GM19099 (cell line): ENCODE measurements around the gene TSKS.

Experiments
- POLR2A ChIP-seq: IDR thresholded peaks from 3 replicates; pipeline ENCODE4 v1.6.1; 2011; ENCODE audit warnings: low read depth; ENCODE audit not compliant: insufficient read length; ENCODE audit errors: extremely low read depth

TSKS gene

DNA sequence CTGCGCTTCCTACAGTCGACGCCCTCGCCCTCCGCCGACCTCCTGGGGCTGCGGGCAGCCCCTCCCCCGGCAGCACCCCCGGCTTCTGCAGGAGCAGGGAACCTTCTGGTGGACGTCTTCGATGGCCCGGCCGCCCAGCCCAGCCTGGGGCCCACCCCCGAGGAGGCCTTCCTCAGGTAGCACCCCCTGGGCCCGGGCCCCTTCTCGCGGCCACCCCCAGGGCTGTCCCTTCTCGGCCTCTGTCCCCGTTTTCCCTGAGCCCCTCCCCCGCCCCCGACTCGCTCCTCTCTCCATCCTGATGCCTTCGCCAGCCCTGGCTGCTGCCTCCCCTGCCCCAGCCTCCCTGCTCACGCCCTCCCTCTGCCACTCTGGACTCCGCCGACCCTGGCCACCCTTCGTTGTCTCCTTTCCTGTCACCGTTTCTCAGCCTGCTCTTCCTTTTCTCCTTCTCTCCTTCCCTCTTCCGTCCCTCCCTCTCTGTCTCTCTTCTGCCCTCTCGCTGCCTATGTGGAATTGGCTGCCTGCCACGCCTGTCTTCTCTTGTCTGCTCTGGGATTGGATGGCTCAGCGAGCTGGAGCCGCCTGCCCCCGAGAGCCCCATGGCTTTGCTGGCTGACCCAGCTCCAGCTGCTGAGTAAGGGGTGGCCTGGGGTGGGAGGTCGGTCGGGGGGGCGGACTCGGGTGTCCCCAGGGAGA, 39.0 kb upstream of the TSKS start:
- TF ChIP-seq POLR2A, result no peak

DNA sequence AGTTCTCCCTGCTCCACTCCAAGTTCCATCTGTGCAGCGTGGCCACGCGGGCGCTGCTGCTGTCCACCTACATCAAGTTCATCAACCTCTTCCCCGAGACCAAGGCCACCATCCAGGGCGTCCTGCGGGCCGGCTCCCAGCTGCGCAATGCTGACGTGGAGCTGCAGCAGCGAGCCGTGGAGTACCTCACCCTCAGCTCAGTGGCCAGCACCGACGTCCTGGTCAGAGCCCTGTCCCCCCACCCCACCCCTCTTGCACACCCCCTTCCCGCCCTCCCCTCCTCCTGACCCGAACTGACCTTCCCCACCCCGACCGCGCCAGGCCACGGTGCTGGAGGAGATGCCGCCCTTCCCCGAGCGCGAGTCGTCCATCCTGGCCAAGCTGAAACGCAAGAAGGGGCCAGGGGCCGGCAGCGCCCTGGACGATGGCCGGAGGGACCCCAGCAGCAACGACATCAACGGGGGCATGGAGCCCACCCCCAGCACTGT, 38.3 kb upstream of the TSKS start:
- TF ChIP-seq POLR2A, result no peak

DNA sequence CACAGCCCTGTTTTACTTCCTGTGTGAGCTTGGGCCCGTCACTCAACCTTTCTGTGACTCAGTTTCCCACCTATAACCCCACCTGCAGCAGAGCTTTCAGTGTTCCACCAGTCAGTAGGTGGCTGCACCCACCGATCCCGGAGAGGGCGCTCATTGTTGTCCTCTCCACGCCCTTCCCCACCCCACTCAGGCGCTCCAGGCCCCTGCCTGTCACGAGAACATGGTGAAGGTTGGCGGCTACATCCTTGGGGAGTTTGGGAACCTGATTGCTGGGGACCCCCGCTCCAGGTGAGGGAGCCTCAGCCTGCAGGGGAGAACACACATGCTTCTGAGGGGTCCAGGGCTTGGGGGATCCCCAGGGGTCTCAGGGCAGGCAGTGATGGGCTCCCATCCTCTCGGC, 37.7 kb upstream of the TSKS start:
- TF ChIP-seq POLR2A, result no peak

DNA sequence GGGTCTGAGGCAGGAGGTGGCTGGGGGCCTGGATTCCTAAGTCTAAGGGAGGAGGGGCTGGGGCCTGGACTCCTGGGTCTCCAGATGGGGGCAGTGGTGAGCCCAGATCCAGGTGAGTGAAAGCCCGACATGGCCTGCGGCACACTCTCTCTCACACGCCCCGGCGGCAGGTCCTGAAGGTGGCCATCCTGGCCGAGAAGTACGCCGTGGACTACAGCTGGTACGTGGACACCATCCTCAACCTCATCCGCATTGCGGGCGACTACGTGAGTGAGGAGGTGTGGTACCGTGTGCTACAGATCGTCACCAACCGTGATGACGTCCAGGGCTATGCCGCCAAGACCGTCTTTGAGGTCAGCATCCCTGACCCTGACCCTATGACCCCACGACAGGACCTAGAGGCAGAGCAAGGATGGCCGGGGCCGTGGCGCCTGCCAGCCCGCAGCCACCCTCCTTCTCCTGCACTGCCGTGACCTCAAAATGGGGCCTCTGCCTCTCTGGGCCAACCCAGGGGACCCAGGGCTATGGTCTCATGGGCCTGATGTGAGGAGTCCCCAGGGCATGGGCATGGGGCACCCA, 36.8 kb upstream of the TSKS start:
- TF ChIP-seq POLR2A, result no peak

DNA sequence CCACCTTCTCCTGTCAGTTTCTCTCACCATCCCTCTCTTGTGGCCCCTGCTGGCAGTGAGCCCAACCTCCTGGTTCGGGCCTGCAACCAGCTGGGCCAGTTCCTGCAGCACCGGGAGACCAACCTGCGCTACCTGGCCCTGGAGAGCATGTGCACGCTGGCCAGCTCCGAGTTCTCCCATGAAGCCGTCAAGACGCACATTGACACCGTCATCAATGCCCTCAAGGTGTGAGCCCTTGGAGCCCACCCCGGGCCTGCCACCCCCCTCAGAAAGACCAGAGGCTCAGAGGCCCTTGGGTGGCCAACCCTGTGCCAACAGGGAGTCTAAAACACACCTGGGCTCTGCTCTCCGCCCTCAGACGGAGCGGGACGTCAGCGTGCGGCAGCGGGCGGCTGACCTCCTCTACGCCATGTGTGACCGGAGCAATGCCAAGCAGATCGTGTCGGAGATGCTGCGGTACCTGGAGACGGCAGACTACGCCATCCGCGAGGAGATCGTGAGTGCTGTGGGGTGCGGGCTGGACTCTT, 36.2 kb upstream of the TSKS start:
- TF ChIP-seq POLR2A, result no peak

DNA sequence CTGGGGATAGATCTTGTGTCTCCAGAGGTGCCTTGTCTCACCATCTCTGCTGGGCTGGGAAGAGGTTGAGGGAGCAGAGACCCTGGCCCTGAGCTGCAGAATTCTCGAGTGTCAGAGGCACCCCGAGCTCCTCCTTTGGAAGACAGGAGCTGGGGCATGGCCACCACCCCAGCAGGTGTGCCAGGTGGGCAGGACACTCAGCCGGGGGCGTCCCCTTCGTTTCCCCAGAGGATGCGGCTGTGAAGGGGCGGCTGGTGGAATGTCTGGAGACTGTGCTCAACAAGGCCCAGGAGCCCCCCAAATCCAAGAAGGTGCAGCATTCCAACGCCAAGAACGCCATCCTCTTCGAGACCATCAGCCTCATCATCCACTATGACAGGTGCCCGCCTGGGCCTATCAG, 35.5 kb upstream of the TSKS start:
- no peak for TF ChIP-seq POLR2A

DNA sequence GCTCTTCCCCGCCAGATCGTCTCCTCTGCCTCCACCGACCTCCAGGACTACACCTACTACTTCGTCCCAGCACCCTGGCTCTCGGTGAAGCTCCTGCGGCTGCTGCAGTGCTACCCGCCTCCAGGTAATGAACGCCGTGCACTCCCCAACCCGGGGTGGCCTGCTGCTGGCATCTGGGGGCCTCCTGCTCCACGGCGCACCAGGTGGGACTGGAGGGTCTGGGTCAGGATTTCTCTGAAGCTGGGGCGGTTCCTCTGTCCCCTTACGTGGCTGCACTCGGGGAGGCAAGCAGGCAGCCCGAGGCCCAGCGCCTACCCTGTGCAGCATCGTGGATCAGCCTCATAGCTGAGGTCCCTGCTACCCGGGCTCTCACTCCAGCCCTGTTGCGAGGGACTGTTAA, 32.5 kb upstream of the TSKS start:
- no peak for TF ChIP-seq POLR2A

DNA sequence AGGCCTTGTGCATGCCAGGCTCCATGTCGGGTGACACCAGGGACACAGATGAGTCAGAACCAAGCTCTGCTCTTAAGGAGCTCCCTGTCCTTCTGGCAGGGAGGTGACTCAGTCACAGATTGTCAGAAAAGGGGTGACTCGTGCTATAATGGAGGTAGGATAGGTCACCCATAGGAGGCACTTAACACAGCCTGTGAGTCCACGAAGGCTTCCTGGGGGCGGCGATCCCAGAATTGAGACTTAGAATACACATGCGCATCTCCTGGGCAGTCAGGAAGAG, 30.4 kb upstream of the TSKS start:
- TF ChIP-seq POLR2A, result no peak

DNA sequence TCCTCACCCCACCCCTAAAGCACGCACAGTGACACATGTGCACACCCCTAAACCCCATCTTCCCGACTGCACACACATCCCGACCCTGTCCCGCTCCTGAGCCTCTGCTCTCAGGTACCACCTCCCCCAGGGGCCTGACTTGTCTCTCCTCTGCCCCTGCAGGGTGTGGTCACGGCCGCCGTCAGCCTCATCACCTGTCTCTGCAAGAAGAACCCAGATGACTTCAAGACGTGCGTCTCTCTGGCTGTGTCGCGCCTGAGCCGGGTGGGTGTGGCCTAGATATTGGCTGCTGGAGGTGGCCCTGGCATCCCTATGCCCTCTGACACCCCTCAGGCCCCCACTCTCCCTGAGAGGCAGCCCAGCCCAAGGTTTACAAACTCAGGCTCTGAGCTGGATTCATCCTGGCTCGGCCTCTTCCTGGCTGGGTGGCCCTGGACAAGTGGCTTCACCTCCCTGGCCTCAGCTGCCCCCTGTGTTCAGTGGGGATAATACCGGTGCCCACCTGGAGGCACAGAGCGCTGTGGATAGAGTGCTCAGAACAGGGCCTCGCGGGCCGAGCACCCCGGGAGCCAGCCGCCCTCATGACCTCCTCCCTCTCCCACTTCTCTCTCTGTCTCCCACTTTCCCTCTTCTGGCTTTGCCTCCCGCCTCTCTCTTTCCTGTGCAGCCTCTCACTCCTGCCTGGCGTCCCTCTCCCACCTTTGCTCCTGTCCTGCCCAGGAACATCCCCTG, 29.9 kb upstream of the TSKS start:
- TF ChIP-seq POLR2A, result no peak

DNA sequence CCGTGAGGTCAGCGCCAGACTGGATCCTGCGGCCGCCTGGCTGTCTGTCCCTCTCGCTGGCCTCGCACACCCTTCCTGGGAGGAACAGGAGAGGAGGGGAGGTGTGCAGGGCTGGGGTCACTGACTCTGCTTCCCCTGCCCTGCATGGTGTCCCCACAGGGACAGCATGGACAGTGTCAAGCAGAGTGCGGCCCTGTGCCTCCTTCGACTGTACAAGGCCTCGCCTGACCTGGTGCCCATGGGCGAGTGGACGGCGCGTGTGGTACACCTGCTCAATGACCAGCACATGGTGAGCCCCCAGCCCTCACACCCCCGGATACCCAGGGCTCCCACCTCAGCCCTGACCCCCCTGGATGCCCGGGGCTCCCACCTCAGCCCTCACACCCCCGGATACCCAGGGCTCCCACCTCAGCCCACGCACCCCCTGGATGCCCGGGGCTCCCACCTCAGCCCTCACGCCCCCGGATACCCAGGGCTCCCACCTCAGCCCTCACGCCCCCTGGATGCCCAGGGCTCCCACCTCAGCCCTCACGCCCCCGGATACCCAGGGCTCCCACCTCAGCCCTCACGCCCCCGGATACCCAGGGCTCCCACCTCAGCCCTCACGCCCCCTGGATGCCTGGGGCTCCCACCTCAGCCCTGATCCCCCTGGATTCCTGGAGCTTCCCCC, 28.8 kb upstream of the TSKS start:
- TF ChIP-seq POLR2A, result no peak

DNA sequence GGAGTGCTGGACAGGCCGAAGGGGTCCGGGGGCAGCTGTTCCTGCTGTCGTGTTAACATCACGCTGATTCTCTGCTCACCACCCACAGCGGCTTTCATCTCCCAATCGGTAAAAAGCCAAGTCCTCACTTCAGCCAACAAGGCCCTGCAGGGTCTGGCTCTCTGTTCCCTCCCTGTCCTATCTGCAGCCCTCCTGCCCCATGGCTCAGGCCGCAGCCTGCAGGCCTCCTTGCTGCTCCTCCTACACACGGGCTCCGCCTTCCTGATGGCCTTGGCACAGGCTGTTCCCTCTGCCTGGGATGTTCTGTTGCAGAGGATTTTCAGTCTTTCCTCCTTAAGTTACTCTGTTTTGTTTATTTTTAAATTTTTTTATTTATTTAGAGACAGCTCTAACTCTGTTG, 27.8 kb upstream of the TSKS start:
- TF ChIP-seq POLR2A, result no peak

DNA sequence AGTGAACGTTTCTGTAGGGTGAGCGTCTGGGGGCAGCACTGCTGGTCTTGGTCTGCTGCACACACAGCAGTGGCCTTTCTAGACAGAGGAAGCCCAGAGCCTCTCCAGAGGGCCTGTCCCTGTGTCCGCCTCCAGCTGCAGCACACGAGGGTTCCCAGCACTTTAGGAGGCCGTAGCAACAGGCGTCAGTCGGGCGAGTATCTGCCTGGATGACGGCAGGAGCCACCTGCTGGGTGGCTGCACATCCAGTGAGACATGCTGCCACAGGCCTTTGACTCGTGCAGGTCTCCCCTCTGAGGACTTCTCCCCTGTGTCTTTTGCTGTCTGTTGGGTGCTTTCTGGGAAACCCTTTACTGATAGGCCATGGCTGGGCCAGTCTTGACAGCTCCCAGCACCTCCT, 25.8 kb upstream of the TSKS start:
- no peak for TF ChIP-seq POLR2A

DNA sequence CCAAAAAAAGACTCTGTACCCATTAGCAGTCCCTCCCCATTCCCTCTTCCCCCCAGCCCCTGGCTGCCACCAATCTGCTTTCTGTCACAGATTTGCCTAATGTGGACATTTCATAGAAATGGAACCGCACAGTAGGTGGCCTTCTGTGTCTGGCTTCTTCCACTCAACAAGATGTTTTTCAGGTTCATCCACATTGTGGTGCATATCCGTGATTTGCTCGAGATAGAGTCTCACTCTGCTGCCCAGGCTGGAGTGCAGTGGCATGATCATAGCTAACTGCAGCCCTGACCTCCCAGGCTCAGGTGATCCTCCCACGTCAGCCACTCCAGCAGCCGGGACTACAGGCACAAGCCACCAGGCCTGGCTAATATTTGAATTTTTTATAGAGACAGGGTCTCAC, 24.6 kb upstream of the TSKS start:
- no peak for TF ChIP-seq POLR2A

DNA sequence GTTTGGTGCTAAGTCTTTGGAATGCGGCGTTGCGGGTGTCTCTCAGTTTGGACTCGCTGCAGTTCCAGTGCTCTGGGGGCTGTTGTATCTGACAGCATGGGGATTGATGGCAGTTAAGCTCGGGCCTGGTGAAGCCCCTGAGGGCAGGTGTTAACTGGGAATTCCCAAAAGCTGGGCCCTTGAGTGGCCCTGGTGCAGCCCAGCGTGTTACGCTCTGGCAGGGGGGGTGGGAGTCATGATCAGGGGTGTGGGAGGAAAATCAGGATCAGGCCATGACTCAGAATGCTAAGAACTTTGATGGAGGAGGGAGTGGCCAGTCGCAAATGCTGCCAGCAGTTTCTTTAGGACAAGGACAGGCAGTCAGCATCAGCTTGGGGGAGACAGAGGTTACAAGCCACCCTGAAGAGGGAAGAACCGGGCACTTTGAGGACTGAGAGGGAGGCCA, 23.3 kb upstream of the TSKS start:
- no peak for TF ChIP-seq POLR2A

DNA sequence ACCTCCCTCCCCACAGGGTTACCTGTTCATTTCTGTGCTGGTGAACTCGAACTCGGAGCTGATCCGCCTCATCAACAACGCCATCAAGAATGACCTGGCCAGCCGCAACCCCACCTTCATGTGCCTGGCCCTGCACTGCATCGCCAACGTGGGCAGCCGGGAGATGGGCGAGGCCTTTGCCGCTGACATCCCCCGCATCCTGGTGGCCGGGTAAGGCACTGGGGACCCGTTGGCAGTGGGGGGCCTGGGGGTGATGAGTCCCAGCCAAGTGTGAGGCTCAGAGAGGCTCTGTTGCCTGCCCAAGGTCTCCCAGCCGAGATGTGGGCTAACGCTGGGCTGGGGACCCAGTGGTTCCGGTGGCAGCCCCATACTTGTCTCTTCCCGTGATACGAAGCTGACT, 19.4 kb upstream of the TSKS start:
- TF ChIP-seq POLR2A, result no peak

DNA sequence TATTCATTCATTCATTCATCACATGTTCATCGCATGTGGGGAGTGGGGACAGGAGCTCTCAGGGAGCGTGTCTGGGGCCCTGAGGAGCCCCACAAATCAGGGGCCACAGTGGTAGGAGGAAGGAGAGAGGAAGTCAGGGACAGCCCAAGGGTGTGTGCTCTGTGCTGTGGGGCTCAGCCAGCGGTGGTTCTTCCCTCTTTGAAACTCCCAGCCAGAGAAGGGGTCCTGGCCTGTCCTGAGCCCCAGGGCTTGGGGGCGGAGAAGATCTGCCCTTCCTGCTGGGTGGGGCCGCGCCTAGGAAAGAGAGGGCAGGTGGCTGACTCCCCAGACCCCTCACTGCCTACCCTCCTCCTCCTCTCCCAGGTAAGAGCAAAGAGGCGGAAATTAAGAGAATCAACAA, 18.3 kb upstream of the TSKS start:
- no peak for TF ChIP-seq POLR2A

DNA sequence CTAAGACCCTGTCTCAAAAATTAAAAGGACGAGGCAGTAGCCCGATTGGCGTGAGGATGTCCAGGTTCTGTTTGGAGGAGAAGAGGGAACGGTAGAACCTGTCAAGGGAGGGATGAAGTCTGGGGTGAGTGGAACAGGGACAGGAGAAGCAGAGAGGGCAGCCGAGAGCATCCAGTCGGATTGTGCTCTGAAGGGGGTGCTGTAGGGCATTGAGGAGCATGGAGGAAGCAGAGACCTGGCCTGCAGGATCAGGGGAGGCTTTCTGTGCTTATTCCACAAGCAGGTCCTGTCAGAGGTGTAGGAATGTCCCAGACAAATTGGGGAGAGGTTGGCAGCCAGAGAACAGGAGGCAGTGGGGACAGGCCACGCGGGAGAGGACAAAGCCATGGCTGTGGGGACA, 17.8 kb upstream of the TSKS start:
- no peak for TF ChIP-seq POLR2A
